GM12878 (cell line): ENCODE measurements around the gene POLE2. TPM values are rescaled to one million over a fixed set of nuclear protein-coding genes. Genes with fewer than 3 reads are reported as not detected.

ENCODE experiments used
- BACH1 ChIP-seq: fragments of 450-650 bp; IDR thresholded peaks from 2 replicates; pipeline ENCODE4 v1.6.1; 2017; ENCODE audit warnings: mild to moderate bottlenecking, borderline replicate concordance
- CBFB ChIP-seq: IDR thresholded peaks from 2 replicates; pipeline ENCODE4 v1.6.1; 2016; ENCODE audit warnings: antibody characterized with exemption, low read depth
- CBX3 ChIP-seq: fragments of 200-600 bp; sonication (generic); IDR thresholded peaks from 2 replicates; pipeline ENCODE4 v1.6.1; 2016; ENCODE audit warnings: low read depth, borderline replicate concordance
- CEBPB ChIP-seq, 2 experiments: fragments of 150-350 bp in 1 of 2; IDR thresholded peaks; 2 replicates each; pipeline ENCODE4 v1.6.1; 2012 to 2014; ENCODE audit warnings: low read depth in 2 of 2, low read length in 2 of 2, borderline replicate concordance in 1 of 2, inconsistent platforms in 1 of 2
- DPF2 ChIP-seq: fragments of 450-650 bp; IDR thresholded peaks from 2 replicates; pipeline ENCODE4 v1.6.1; 2017; ENCODE audit warnings: mild to moderate bottlenecking
- EGR1 ChIP-seq, 2 experiments: IDR thresholded peaks; 1 replicate in 1 of 2; 2 replicates in 1 of 2; pipeline ENCODE4 v1.6.1; 2011 to 2012; ENCODE audit warnings: low read depth in 2 of 2, low read length in 2 of 2, borderline replicate concordance in 1 of 2, mild to moderate bottlenecking in 1 of 2, moderate library complexity in 1 of 2
- EP300 ChIP-seq, 2 experiments: fragments of 150-350 bp in 1 of 2; IDR thresholded peaks; 2 replicates each; pipeline ENCODE4 v1.6.1; 2011 to 2012; ENCODE audit warnings: low read depth in 2 of 2, low read length in 2 of 2, borderline replicate concordance in 1 of 2, improper control_type of control experiment in 1 of 2, inconsistent platforms in 1 of 2; ENCODE audit not compliant: control insufficient read depth in 1 of 2
- EZH2 ChIP-seq: IDR thresholded peaks from 2 replicates; pipeline ENCODE4 v1.6.1; 2012; ENCODE audit warnings: low read depth, mild to moderate bottlenecking, control low read depth, inconsistent platforms, low read length, borderline replicate concordance; ENCODE audit not compliant: control insufficient read depth
- HDAC2 ChIP-seq: fragments of 200-600 bp; sonication (generic); IDR thresholded peaks from 2 replicates; pipeline ENCODE4 v1.6.1; 2017
- KDM1A ChIP-seq: fragments of 200-600 bp; sonication (generic); IDR thresholded peaks from 2 replicates; pipeline ENCODE4 v1.6.1; 2016; ENCODE audit warnings: borderline replicate concordance
- LARP7 ChIP-seq: fragments of 450-650 bp; IDR thresholded peaks from 2 replicates; pipeline ENCODE4 v1.6.1; 2017; ENCODE audit warnings: mild to moderate bottlenecking
- MTA2 ChIP-seq: fragments of 450-650 bp; IDR thresholded peaks from 2 replicates; pipeline ENCODE4 v1.6.1; 2016; ENCODE audit warnings: low read depth, mild to moderate bottlenecking, moderate library complexity
- NFXL1 ChIP-seq: fragments of 450-650 bp; IDR thresholded peaks from 2 replicates; pipeline ENCODE4 v1.6.1; 2017; ENCODE audit warnings: antibody characterized with exemption, mild to moderate bottlenecking, borderline replicate concordance
- NR2C2 ChIP-seq: IDR thresholded peaks from 2 replicates; pipeline ENCODE4 v1.6.1; 2011; ENCODE audit warnings: borderline replicate concordance, low read depth; ENCODE audit not compliant: control insufficient read depth, insufficient read length
- PAX5 ChIP-seq: IDR thresholded peaks from 2 replicates; pipeline ENCODE4 v1.6.1; 2011; ENCODE audit warnings: low read depth, low read length, borderline replicate concordance
- PML ChIP-seq: IDR thresholded peaks from 2 replicates; pipeline ENCODE4 v1.6.1; 2012; ENCODE audit warnings: low read length, inconsistent platforms
- POLR2A ChIP-seq: IDR thresholded peaks from 2 replicates; pipeline ENCODE4 v1.6.1; 2011; ENCODE audit warnings: low read depth, mild to moderate bottlenecking, low read length
- POLR2AphosphoS2 ChIP-seq: IDR thresholded peaks from 2 replicates; pipeline ENCODE4 v1.6.1; 2011; ENCODE audit warnings: low read depth, mild to moderate bottlenecking, low read length, improper control_type of control experiment, moderate library complexity
- POU2F2 ChIP-seq: IDR thresholded peaks from 3 replicates; pipeline ENCODE4 v1.6.1; 2011; ENCODE audit warnings: low read depth, mild to moderate bottlenecking, low read length, borderline replicate concordance
- SMAD5 ChIP-seq: IDR thresholded peaks from 2 replicates; pipeline ENCODE4 v1.6.1; 2016; ENCODE audit warnings: antibody characterized with exemption, low read depth
- SPI1 ChIP-seq: IDR thresholded peaks from 2 replicates; pipeline ENCODE4 v1.6.1; 2011; ENCODE audit warnings: low read depth, mild to moderate bottlenecking, low read length, moderate library complexity, borderline replicate concordance; ENCODE audit not compliant: insufficient read depth
- ZNF274 ChIP-seq: IDR thresholded peaks from one replicate; pipeline ENCODE4 v1.8.0; 2011; ENCODE audit not compliant: insufficient read length, insufficient read depth
- polyA plus RNA-seq, 11 experiments: library from polyadenylated mRNA; depleted of rRNA in 4 of 11; unstranded in 6 of 11; stranded (reverse) in 5 of 11; fragments of >200 nt; fragmentation: Nextera tagmentation in 4 of 11; fragmentation: Illumina TruSeq in 1 of 11; extraction: Ambion mirVana in 4 of 11; extraction: Trizol in 1 of 11; gene quantifications; 1 replicate in 1 of 11; 2 replicates in 10 of 11; pipeline versions ENCODE4 v1.2.1 to v1.2.3, GENCODE V29; 2011 to 2016; ENCODE audit warnings: inconsistent platforms in 2 of 11, missing spikeins in 2 of 11, low read depth in 1 of 11
- total RNA-seq, 4 experiments: library from RNA; depleted of rRNA in 3 of 4; stranded (reverse); fragments of >200 nt in 3 of 4; fragmentation: Illumina TruSeq in 1 of 4; extraction: Trizol in 1 of 4; gene quantifications; 2 replicates each; pipeline versions ENCODE4 v1.2.1 to v1.2.3, GENCODE V29; 2013 to 2021
- TF ChIP-seq, protein P1 (sequence below): fragments of 450-650 bp; IDR thresholded peaks from 2 replicates; pipeline ENCODE4 v1.6.1; 2017; ENCODE audit warnings: mild to moderate bottlenecking
- TF ChIP-seq, protein P2 (sequence below): IDR thresholded peaks from 2 replicates; pipeline ENCODE4 v1.6.1; 2012; ENCODE audit warnings: low read length, inconsistent platforms
- TF ChIP-seq, protein P3 (sequence below): IDR thresholded peaks from 2 replicates; pipeline ENCODE4 v1.6.1; 2011; ENCODE audit warnings: low read depth, low read length, improper control_type of control experiment, borderline replicate concordance
- TF ChIP-seq, protein P4 (sequence below): fragments of 450-650 bp; IDR thresholded peaks from 2 replicates; pipeline ENCODE4 v1.6.1; 2014; ENCODE audit warnings: mild to moderate bottlenecking

POLE2 gene
- total and polyA plus RNA-seq, 10 of the 15 experiments (the other 5 are each of a cell fraction or from before 2014, with no cell fraction given) = 22.0 to 45.6 (median 38.8) TPM

DNA sequence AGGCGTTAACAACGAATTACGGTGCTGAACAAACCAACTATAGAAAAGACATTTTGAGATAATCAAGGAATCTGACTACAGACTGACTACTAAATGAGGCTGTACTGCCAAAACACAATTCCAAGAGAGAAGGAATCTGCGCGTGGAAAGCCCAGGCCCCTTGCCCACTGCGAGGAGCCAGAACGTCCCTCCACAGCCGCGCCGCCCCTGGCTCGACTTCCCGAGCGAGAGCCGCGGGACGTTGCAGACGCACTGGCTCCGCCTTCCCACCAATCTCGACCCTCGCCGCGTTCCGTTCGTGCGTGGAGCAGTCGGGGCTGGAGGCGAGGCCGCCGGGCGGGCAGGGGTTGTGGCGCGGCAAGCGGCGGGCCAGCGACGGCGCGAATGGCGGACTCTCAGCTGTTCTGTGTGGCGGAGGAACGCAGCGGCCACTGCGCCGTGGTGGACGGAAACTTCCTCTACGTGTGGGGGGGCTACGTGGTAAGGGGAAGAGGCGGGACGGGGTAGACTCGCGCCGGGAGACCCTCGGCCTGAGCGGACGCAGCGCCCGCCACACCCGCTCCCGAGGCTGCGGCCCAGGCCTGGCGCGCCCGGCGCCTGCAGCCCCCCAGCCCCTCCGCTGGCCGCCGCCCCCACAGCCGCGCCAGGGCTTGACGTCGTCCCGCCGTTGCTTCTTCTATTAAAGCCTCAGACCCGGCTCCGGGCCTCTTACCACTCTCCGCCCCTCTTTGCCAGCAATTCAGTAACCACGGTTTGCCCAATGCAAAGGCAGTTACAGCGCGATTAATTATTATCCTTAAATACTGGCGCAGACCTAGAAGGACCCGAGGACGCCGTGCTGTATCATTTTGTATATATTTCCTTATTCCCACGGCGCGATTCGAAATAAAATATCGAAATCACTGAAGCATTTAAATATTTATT lies 5.1 kb upstream of the POLE2 start, which contains the start of gene KLHDC1 (continued):
- TF ChIP-seq POLR2AphosphoS2 = peak; percentile 55; the same call in 1 of the 2 replicates
- no peak for TF ChIP-seq NFXL1
- TF ChIP-seq, protein P1, sequence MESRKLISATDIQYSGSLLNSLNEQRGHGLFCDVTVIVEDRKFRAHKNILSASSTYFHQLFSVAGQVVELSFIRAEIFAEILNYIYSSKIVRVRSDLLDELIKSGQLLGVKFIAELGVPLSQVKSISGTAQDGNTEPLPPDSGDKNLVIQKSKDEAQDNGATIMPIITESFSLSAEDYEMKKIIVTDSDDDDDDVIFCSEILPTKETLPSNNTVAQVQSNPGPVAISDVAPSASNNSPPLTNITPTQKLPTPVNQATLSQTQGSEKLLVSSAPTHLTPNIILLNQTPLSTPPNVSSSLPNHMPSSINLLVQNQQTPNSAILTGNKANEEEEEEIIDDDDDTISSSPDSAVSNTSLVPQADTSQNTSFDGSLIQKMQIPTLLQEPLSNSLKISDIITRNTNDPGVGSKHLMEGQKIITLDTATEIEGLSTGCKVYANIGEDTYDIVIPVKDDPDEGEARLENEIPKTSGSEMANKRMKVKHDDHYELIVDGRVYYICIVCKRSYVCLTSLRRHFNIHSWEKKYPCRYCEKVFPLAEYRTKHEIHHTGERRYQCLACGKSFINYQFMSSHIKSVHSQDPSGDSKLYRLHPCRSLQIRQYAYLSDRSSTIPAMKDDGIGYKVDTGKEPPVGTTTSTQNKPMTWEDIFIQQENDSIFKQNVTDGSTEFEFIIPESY = no peak
- TF ChIP-seq POLR2A = peak; percentile 96
- no peak for TF ChIP-seq NR2C2
- no peak for TF ChIP-seq CBX3
- TF ChIP-seq ZNF274 = no peak
- TF ChIP-seq, protein P2, sequence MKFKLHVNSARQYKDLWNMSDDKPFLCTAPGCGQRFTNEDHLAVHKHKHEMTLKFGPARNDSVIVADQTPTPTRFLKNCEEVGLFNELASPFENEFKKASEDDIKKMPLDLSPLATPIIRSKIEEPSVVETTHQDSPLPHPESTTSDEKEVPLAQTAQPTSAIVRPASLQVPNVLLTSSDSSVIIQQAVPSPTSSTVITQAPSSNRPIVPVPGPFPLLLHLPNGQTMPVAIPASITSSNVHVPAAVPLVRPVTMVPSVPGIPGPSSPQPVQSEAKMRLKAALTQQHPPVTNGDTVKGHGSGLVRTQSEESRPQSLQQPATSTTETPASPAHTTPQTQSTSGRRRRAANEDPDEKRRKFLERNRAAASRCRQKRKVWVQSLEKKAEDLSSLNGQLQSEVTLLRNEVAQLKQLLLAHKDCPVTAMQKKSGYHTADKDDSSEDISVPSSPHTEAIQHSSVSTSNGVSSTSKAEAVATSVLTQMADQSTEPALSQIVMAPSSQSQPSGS = no peak
- TF ChIP-seq BACH1 = peak; percentile 96
- TF ChIP-seq SMAD5 = 0 out of 2 replicates have a peak, but pooled peaks have one; percentile 30
- TF ChIP-seq, protein P3, sequence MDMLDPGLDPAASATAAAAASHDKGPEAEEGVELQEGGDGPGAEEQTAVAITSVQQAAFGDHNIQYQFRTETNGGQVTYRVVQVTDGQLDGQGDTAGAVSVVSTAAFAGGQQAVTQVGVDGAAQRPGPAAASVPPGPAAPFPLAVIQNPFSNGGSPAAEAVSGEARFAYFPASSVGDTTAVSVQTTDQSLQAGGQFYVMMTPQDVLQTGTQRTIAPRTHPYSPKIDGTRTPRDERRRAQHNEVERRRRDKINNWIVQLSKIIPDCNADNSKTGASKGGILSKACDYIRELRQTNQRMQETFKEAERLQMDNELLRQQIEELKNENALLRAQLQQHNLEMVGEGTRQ = no peak
- TF ChIP-seq EP300 (IDR thresholded peaks at IDR 0.05; ENCODE audit: borderline replicate concordance in 1 of 2, control insufficient read depth in 1 of 2, low read depth in 2 of 2, low read length in 2 of 2) = no peak
- TF ChIP-seq KDM1A = no peak
- TF ChIP-seq PAX5 = no peak
- TF ChIP-seq CEBPB (IDR thresholded peaks at IDR 0.05; ENCODE audit: borderline replicate concordance in 1 of 2, low read depth in 2 of 2, low read length in 2 of 2) = no peak
- TF ChIP-seq LARP7 = peak; percentile 88; the same call in 1 of the 2 replicates
- TF ChIP-seq EGR1 (IDR thresholded peaks at IDR 0.05; ENCODE audit: borderline replicate concordance in 1 of 2, low read depth in 2 of 2, low read length in 2 of 2) = peak in 1 of 2 experiments; percentile 74; a peak in 2 of 3 replicates
- peak; percentile 82 for TF ChIP-seq DPF2
- TF ChIP-seq MTA2 = 0 out of 2 replicates have a peak, but pooled peaks have one; percentile 14
- no peak for TF ChIP-seq EZH2
- no peak for TF ChIP-seq SPI1
- TF ChIP-seq, protein P4, sequence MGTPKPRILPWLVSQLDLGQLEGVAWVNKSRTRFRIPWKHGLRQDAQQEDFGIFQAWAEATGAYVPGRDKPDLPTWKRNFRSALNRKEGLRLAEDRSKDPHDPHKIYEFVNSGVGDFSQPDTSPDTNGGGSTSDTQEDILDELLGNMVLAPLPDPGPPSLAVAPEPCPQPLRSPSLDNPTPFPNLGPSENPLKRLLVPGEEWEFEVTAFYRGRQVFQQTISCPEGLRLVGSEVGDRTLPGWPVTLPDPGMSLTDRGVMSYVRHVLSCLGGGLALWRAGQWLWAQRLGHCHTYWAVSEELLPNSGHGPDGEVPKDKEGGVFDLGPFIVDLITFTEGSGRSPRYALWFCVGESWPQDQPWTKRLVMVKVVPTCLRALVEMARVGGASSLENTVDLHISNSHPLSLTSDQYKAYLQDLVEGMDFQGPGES = no peak
- no peak for TF ChIP-seq HDAC2
- TF ChIP-seq CBFB = no peak
- TF ChIP-seq PML = no peak
- 0 out of 3 replicates have a peak, but pooled peaks have one; percentile 29 for TF ChIP-seq POU2F2
